Activated B cell treated with CpG ODN at 0.5 μM for 24 hours (primary cell): ENCODE results near the gene FAM32A. TPM values are rescaled to one million over a fixed set of nuclear protein-coding genes. Genes with fewer than 3 reads are reported as not detected.

Source experiments
- ATAC-seq: fragments of 200-7000 bp; cut with Tn5 transposase; one replicate; pipeline ENCODE4 v1.10.0; 2021; ENCODE audit warnings: low read depth, mild to moderate bottlenecking, moderate library complexity
- CTCF ChIA-PET: fragments of 350-600 bp; sonication (Branson Sonifier 250); formaldehyde crosslinking; loops from one replicate; lab custom pipeline; 2021; ENCODE audit warnings: antibody characterized with exemption; lab: Charles Lee
- POLR2A ChIA-PET: fragments of 350-600 bp; sonication (Branson Sonifier 250); formaldehyde crosslinking; loops from one replicate; lab custom pipeline; 2021; ENCODE audit warnings: antibody characterized with exemption; lab: Charles Lee
- DNase-seq: peaks from one replicate; pipeline ENCODE4 v3.0.0; 2022
- H3K27ac Mint-ChIP-seq: one replicate; pipeline ENCODE4 v1.8.0; 2020; ENCODE audit warnings: mixed read lengths
- H3K27me3 Mint-ChIP-seq: one replicate; pipeline ENCODE4 v1.8.0; 2021; ENCODE audit warnings: mixed read lengths
- H3K36me3 Mint-ChIP-seq: one replicate; pipeline ENCODE4 v1.8.0; 2021; ENCODE audit warnings: low read depth, mixed read lengths
- H3K4me1 Mint-ChIP-seq: one replicate; pipeline ENCODE4 v1.8.0; 2021; ENCODE audit warnings: mixed read lengths
- H3K4me3 Mint-ChIP-seq: one replicate; pipeline ENCODE4 v1.8.0; 2020; ENCODE audit warnings: mild to moderate bottlenecking, mixed read lengths
- H3K9me3 Mint-ChIP-seq: one replicate; pipeline ENCODE4 v1.8.0; 2020; ENCODE audit warnings: mixed read lengths
- CTCF ChIP-seq: fragments of 200-600 bp; IDR thresholded peaks from one replicate; pipeline ENCODE4 v1.8.0; 2022; ENCODE audit warnings: antibody characterized with exemption, mild to moderate bottlenecking
- intact Hi-C: fragments of 100-400 bp; cut with micrococcal nuclease; formaldehyde crosslinking; loops from one replicate; pipeline ENCODE4 v1.15.1; 2024
- total RNA-seq: library from RNA; stranded (reverse); gene quantifications from 2 replicates; pipeline ENCODE4 v1.2.3, GENCODE V29; 2022

The FAM32A gene
- total RNA-seq, 1 donor from 2014 or later: 52.2 TPM

GRCh38 chr19:16146112-16146511 lies 39.1 kb upstream of the FAM32A start:
- H3K27me3 Mint-ChIP-seq: no peaks in the 10 kb centered on the region
- H3K4me1 Mint-ChIP-seq: peaks cover 91% of the 10 kb centered on the region
- peak overlapping the region; percentile 99 for H3K27ac Mint-ChIP-seq
- no peaks in the 10 kb centered on the region for H3K9me3 Mint-ChIP-seq
- intact Hi-C loops: no loop called here
- ChIA-PET POLR2A (interaction anchor here (0.6 to 15.4 kb wide), 7 partner anchors 11 to 111 kb away, joined by 3 to 338 read pairs (median 6); partner anchors contain the start of gene TPM4), CTCF (interaction anchor here (0.6 kb wide), 1 partner anchor 36 kb away, joined by 3 read pairs; no protein-coding TSS in a partner anchor)
- TF ChIP-seq CTCF: no peak
- H3K4me3 Mint-ChIP-seq: peak overlapping the region; percentile 97
- ATAC-seq (no peak), DNase-seq (no peak)
- H3K36me3 Mint-ChIP-seq: peaks cover 49% of the 10 kb centered on the region

- Mint-ChIP-seq H3K27ac (peak overlapping the region; percentile 89), H3K27me3 (no peaks in the 10 kb centered on the region), H3K9me3 (no peaks in the 10 kb centered on the region), H3K4me3 (peak overlapping the region; percentile 59), H3K36me3 (peaks cover 67% of the 10 kb centered on the region), H3K4me1 (peaks cover 77% of the 10 kb centered on the region)
- ChIA-PET POLR2A (interaction anchor here (0.7 to 15.4 kb wide), 12 partner anchors 8 to 72 kb away, joined by 3 to 338 read pairs (median 6); partner anchors contain the start of genes FAM32A, RAB8A and TPM4), CTCF (interaction anchor here (0.9 to 3.3 kb wide), 3 partner anchors 30 to 78 kb away, joined by 3 to 16 read pairs (median 4); no protein-coding TSS in a partner anchor)
- no peak for TF ChIP-seq CTCF
- no peak for ATAC-seq
- intact Hi-C loops: no loop called here
- no peak for DNase-seq
These were observed 36.6 kb upstream of the FAM32A start for GRCh38 chr19:16148443-16149229.

GRCh38 chr19:16153582-16154336 lies 31.5 kb upstream of the FAM32A start:
- intact Hi-C loops: no loop called here
- CTCF ChIA-PET: interaction anchor here (1.4 to 1.6 kb wide), 2 partner anchors 31 to 36 kb away, joined by 3 read pairs; partner anchors contain the start of gene FAM32A
- Mint-ChIP-seq H3K4me1 (peaks cover 59% of the 10 kb centered on the region), H3K36me3 (peaks cover 92% of the 10 kb centered on the region), H3K4me3 (no peak overlapping the region), H3K27me3 (no peaks in the 10 kb centered on the region), H3K27ac (peak overlapping the region; percentile 30), H3K9me3 (no peaks in the 10 kb centered on the region)
- no peak for TF ChIP-seq CTCF
- POLR2A ChIA-PET: interaction anchor here (1.2 to 15.4 kb wide), 4 partner anchors 11 to 75 kb away, joined by 3 to 338 read pairs (median 88); partner anchors contain the start of gene HSH2D
- no peak for DNase-seq
- no peak for ATAC-seq

- TF ChIP-seq CTCF: no peak
- Mint-ChIP-seq H3K27ac (peak overlapping the region; percentile 70), H3K36me3 (peaks cover 84% of the 10 kb centered on the region), H3K27me3 (no peaks in the 10 kb centered on the region), H3K9me3 (no peaks in the 10 kb centered on the region), H3K4me3 (no peak overlapping the region), H3K4me1 (peaks cover 51% of the 10 kb centered on the region)
- POLR2A ChIA-PET: interaction anchor here (1.2 to 10.3 kb wide), 3 partner anchors 12 to 77 kb away, joined by 9 to 154 read pairs (median 21); partner anchors contain the start of gene HSH2D
- CTCF ChIA-PET: no interaction called here
- DNase-seq: no peak
- intact Hi-C loops: no loop called here
- no peak for ATAC-seq
These were observed 30.7 kb upstream of the FAM32A start for GRCh38 chr19:16154557-16154956.
